NK-92 (cell line): ENCODE measurements around the gene OPCML.

Source experiments
- DNase-seq: peaks from one replicate; lab custom pipeline; 2025; ENCODE audit not compliant: unreplicated experiment; lab: John Stamatoyannopoulos, UW

The OPCML gene

DNA sequence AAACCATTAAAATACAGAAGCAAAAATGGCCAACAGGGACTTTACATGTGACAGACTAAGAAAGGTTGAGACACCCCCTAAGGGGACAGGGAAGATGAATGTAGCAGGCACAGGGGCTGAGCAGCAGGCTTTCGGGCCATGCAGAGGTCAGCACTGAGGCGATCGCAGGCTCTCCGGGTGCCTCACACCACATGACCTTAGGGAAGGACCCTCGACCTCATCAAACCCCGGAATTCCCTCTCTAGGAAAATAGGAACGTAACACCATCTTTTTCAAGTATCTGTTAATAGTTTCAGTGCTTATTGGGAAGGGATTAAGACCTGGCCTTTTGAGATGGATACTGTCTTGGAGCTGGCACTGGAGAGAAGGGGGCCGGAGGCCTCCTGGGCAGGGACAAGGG lies 27.4 kb downstream of the OPCML start:
- no peak for DNase-seq

- no peak for DNase-seq
Measured at GRCh38 chr11:133503776-133504175, 28.5 kb downstream of the OPCML start.

DNA sequence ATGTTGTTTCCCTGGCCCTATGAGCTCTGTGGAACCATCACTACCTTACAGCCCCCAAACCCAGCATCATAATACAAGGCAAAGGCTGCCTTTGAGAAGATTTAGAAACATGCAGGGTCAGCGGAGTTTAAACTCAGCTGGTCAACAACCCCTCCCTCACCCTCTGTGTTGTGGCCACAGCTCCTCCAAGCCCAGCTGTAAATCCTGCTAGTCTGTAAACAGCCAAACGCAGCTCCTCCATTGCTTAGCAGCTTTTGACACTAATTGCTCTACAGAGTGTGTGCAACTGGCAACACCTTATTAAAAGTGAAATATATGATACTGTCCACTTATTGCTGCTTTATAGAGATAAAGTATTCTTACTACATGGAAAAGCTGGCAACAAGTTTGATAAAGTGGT lies 29.1 kb downstream of the OPCML start:
- no peak for DNase-seq

- DNase-seq, result no peak
Measured at GRCh38 chr11:133501643-133502539, 30.4 kb downstream of the OPCML start.

- DNase-seq, result no peak
Measured at GRCh38 chr11:133500936-133501335, 31.4 kb downstream of the OPCML start.

DNA sequence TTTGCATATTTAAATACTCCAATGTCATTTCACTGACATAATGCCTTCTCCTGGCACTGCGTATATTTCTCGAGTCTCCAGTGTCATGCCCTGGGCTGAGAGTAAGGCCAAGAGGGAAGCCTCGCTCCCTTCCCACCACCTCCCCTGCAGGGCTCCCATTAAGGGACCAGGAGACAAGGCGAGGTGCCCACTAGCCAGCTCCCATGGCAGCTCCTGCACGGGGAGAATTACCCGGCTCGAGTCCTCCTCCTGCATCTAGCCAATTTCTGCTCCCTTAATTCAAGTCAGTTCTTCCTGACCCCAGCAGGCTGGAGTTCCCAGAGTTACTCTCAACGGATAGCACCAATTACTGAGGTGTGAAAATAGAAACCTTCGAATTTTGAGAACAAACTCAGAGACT lies 31.9 kb downstream of the OPCML start:
- DNase-seq, result no peak

DNA sequence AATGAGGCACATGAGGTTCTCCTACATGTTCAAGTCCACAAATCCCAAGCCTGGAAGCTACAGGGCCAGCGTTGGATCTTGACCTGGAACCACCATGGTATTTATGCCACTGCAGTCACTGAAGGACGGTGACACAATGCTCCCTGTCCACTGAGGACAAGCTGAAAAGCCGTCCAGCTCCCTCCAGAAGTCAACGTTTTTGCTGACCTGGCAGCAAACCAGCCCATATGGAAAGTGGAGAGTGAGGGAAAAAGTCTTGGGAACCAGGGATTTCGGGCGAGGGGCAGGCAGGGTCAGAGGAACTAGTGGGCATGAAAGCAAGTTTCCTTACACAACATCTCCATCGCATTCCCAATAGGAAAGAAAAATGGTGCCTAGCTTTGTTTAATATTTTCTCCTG lies 33.3 kb downstream of the OPCML start:
- DNase-seq, result no peak

DNA sequence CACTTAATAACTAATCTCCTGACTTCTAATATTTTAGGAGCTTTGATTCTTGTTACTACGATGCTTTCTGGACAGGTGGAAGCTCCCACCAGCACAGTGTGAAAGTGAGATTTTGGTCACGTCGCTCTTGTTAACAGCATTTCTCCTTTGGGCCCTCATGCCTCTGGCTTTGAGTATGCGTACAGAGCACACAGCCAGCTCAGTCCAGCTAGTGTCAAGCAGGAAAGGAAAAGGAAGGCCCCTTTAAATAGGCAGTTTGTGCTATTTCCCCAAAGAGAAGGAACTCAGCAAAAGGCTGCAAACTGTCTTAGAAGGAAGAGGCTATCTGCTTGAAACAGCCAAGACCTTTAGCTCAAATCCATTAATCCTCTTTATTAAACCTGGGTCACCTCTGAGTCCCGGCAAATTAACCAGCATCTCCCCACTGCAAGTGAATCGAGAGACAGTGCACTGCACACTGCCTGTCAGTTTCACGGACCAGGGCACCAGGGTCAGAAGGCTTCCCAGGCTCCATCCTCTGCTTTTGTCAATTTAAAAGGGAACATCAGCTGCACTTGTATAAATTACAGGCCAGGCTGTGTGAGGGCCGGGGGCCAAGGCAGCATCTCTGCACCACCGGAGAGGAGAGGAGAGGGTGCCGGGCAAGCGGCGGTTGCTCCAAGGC lies 34.7 kb downstream of the OPCML start:
- no peak for DNase-seq

GRCh38 chr11:133492895-133493294 lies 39.4 kb downstream of the OPCML start:
- no peak for DNase-seq

DNA sequence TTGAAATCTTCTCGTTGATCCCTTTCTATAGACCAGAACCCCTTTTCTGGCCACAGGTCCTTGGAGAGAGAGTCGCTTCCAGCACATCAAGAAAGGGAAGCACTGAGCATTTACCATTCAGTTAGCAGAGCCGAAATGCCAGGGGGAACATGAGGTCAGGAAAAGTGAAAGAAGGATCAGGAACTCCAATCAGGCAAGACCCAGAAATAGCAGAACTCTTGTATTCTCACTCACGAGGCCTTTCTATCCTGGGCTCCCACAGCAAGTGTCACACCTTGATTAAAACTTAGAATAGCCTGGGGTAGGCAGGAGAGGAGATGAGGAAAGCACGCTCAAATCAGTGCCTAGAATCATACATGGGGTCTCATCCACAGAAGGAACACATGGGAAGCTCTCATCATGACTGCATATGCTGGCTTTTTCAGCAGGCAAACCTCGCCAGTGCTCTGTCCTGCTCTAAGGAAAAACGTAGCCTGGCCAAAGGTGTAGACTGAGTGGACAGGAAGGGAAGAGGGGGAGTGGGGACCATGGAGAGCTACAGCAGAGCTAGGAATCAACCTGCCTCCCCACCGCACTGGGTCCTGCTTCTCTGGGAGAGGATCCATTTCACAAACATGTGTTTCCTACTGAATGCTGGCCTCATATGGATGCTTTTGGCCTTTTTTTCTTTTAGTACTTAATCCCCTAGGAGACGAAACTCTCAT lies 40.5 kb downstream of the OPCML start:
- no peak for DNase-seq

DNA sequence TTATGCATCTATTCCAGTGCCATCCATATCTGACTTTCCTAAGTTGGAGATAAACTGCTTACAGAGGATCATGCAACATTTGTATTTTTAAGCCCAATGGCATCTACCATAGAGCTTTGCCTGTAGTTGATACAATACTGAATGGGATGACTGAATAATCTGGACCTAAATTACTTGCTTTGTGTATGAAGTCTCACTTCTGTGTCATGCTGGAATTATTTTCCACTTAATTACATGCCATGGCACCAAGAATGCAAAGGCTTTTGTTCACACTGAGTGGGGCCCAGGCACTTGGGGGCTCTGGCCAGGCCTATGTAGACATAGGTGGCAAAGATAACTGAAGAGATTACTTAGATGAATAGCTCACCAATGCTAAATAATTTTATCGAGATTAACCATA lies 51.6 kb downstream of the OPCML start:
- no peak for DNase-seq

DNA sequence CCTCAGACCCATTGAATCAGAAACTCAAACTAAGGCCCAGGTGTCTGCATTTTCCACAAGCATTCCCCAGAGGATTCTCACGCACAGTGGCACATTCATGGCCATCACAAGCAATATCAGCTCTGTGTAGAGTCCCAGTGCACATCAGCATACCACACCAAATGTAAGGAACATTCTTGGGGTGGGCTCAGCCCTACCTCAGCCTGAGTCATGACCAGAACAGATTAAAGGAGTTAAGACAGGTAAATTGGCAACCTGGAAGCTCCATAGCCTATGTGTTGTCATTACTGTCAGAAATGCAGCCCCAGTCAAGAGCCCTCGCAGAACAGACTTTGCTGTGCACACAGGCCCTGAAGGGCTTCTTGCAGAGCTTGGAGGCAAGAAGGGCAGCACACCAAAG lies 53.1 kb downstream of the OPCML start:
- no peak for DNase-seq

GRCh38 chr11:133477251-133477625 lies 55.1 kb downstream of the OPCML start:
- no peak for DNase-seq

DNA sequence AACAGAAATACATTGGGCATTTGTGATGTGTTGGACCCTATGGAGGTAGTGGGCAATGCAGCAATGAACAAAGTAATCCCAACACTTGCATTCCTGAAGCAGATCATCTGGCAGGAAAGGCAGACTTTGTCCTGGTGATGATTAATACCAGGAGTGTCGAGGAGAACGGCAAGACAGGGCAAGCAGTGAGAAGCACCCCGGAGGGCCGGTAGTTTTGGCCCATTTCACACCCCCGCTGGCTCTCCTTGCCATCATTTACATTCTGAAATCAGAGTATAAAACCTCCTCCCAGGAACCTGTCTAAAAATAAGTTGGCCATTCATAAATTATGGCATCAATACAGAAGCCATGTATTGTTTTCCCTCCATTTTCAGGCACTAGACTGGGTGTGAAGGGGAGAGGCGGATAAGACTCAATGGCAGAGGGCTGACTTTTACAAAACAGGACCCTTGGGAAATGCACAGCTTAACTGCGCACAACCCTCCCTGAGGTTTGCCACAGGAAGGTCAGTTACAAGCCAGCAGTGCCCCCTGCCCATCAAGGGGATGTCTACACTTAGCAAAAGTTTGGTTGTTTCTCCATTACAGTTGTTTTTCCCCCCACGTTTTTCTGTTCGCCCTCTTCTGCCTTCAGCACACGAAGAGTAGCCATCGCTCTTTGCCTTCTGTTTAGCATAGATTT lies 55.6 kb downstream of the OPCML start:
- no peak for DNase-seq

GRCh38 chr11:133474461-133474860 lies 57.8 kb downstream of the OPCML start:
- DNase-seq, result no peak

GRCh38 chr11:133467686-133468085 lies 64.6 kb downstream of the OPCML start:
- no peak for DNase-seq

DNA sequence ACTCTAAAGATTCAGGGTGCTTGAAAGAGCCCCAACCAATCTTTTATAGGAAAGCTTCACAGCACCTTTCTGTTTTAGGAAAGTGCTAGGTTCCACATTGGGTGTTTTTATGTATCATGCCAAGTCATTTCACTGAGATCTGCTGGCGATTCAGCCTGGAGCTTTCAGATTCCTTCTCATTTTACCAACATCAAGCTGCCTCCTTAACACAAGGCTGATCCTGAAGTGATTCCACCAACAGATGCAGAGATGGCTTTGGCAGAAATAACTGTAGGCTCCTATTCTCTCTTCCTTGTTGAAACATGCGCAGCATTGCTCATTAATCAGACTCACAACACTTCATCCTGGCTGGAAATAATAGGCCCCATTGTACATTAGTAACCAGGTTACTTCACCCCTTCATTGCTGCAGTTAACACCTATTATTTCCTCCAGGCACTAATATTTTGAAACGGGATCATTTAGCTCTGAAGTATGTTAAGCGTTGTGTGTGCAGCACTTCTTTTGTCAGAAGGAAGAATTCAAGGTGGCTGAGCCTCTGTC lies 89.0 kb downstream of the OPCML start:
- no peak for DNase-seq

DNA sequence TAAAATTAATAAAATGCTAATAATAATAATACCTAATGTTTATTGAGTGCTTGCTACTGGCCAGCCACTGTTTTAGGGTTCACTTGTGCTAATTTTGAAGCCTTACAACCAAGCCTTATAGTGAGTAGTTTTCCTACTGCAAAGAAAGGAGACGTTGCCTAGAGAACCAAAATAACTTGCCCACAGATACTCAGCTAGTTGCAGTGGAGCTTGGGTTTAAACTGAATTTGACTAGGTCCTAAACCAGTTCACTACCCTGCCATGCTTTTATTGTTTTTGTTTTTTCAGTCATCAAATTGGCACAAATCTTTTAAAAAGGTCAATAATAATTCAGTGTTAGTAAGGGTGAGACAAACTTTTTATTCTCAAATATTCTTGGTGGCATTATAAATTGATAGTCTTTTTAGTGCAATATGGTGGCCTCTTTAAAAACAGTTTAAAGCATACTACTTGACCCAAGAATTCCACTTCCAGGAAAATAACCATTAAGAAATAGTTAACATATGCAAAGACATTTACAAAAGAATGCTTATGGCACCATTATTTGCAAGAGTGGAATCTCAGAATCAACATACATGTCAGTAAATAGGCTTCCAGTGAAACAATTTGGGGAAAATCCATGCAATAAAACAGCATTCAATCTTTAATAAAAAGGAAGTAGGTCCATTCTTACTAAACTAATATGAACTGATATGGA lies 90.2 kb downstream of the OPCML start:
- no peak for DNase-seq

GRCh38 chr11:133425992-133426391 lies 106.3 kb downstream of the OPCML start:
- DNase-seq, result no peak

GRCh38 chr11:133425245-133425644 lies 107.1 kb downstream of the OPCML start:
- DNase-seq, result no peak

DNA sequence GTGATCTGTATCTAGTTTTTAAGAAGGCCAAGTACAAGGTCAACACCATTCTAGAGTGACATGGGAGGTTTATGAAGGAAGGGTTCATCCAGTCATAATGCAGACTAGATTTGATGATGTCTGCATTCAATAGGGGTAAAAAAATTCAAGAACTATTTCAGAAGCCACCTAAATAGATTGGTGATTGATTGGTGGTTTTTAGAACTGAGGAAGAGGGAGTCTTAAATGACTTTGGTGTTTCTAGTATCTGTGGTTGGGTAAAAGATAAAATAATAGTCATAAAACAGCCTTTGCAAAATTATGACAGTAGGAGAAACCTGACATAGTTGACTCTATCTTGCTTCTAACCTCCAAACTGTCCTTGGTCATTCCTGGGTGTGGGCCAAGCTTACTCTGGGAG lies 114.1 kb downstream of the OPCML start:
- no peak for DNase-seq
